ENCODE measurements around the gene C1QTNF8.

The C1QTNF8 gene

GRCh38 chr16:1045310-1045992 is 50.6 kb downstream of the C1QTNF8 start:
- no peaks in the 10 kb centered on the region for H3K27me3 ChIP-seq (ENCODE audit: insufficient read depth, low read length)
- no peaks in the 10 kb centered on the region for H3K4me1 ChIP-seq (ENCODE audit: insufficient read depth, low read length)
- H3K27ac ChIP-seq (ENCODE audit: low read depth, low read length), result no peak overlapping the region
- H3K9ac ChIP-seq (ENCODE audit: low read depth, low read length), result no peak overlapping the region
- no peaks in the 10 kb centered on the region for H3K36me3 ChIP-seq (ENCODE audit: insufficient read depth, low read length)
- WGBS, result 87% methylated on average over 38 of the region's 38 CpGs
- H3K9me3 ChIP-seq (ENCODE audit: insufficient read depth, low read depth, low read length), result peaks cover 3% of the 10 kb centered on the region; the same call in 1 of the 2 replicates
- H3K4me3 ChIP-seq (ENCODE audit: low read length), result no peak overlapping the region

- 87% methylated on average over 43 of the region's 43 CpGs for WGBS
- Histone ChIP-seq H3K27me3 (ENCODE audit: insufficient read depth, low read length) (no peaks in the 10 kb centered on the region), H3K36me3 (ENCODE audit: insufficient read depth, low read length) (no peaks in the 10 kb centered on the region), H3K27ac (ENCODE audit: low read depth, low read length) (no peak overlapping the region), H3K9ac (ENCODE audit: low read depth, low read length) (no peak overlapping the region), H3K4me1 (ENCODE audit: insufficient read depth, low read length) (no peaks in the 10 kb centered on the region), H3K9me3 (ENCODE audit: insufficient read depth, low read depth, low read length) (peaks cover 3% of the 10 kb centered on the region; the same call in 1 of the 2 replicates), H3K4me3 (ENCODE audit: low read length) (no peak overlapping the region)
Observed at GRCh38 chr16:1044460-1045309, 51.4 kb downstream of the C1QTNF8 start.

- H3K27ac ChIP-seq (ENCODE audit: low read depth, low read length), result no peak overlapping the region
- H3K4me1 ChIP-seq (ENCODE audit: insufficient read depth, low read length), result no peaks in the 10 kb centered on the region
- no peak overlapping the region for H3K4me3 ChIP-seq (ENCODE audit: low read length)
- peaks cover 3% of the 10 kb centered on the region; the same call in 1 of the 2 replicates for H3K9me3 ChIP-seq (ENCODE audit: insufficient read depth, low read depth, low read length)
- no peak overlapping the region for H3K9ac ChIP-seq (ENCODE audit: low read depth, low read length)
- no peaks in the 10 kb centered on the region for H3K36me3 ChIP-seq (ENCODE audit: insufficient read depth, low read length)
- H3K27me3 ChIP-seq (ENCODE audit: insufficient read depth, low read length), result no peaks in the 10 kb centered on the region
- WGBS, result 84% methylated on average over 38 of the region's 40 CpGs
Observed at GRCh38 chr16:1043881-1044451, 52.1 kb downstream of the C1QTNF8 start.

DNA sequence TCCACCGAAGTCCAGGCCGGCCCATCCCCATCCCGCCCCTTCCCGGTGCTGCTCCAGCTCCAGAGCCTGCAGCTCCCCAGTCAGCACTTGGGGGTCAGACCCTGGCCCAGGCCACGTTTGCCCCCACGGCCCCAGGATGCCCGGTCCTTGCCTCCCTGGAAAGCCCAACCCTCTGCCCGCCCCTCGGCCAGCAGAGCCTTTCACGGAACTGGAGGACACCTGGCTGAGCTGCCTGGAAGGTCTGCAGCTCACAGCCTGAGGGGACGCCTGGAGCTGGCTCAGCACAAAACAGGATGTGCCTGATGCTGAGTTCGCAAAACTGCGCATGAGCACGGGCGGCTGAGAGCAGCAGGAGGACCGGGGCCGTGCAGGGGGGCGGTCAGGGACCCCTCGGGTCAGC is 53.2 kb downstream of the C1QTNF8 start:
- Histone ChIP-seq H3K36me3 (ENCODE audit: insufficient read depth, low read length) (no peaks in the 10 kb centered on the region), H3K9me3 (ENCODE audit: insufficient read depth, low read depth, low read length) (peaks cover 3% of the 10 kb centered on the region; the same call in 1 of the 2 replicates), H3K27ac (ENCODE audit: low read depth, low read length) (no peak overlapping the region), H3K4me3 (ENCODE audit: low read length) (no peak overlapping the region), H3K27me3 (ENCODE audit: insufficient read depth, low read length) (no peaks in the 10 kb centered on the region), H3K9ac (ENCODE audit: low read depth, low read length) (no peak overlapping the region), H3K4me1 (ENCODE audit: insufficient read depth, low read length) (no peaks in the 10 kb centered on the region)
- WGBS, result 76% methylated on average over 19 of the region's 19 CpGs

GRCh38 chr16:1042049-1042744 is 53.8 kb downstream of the C1QTNF8 start:
- Histone ChIP-seq H3K4me1 (ENCODE audit: insufficient read depth, low read length) (no peaks in the 10 kb centered on the region), H3K36me3 (ENCODE audit: insufficient read depth, low read length) (no peaks in the 10 kb centered on the region), H3K27me3 (ENCODE audit: insufficient read depth, low read length) (no peaks in the 10 kb centered on the region), H3K27ac (ENCODE audit: low read depth, low read length) (no peak overlapping the region), H3K9me3 (ENCODE audit: insufficient read depth, low read depth, low read length) (peaks cover 3% of the 10 kb centered on the region; the same call in 1 of the 2 replicates), H3K9ac (ENCODE audit: low read depth, low read length) (no peak overlapping the region), H3K4me3 (ENCODE audit: low read length) (no peak overlapping the region)
- 88% methylated on average over 15 of the region's 15 CpGs for WGBS

DNA sequence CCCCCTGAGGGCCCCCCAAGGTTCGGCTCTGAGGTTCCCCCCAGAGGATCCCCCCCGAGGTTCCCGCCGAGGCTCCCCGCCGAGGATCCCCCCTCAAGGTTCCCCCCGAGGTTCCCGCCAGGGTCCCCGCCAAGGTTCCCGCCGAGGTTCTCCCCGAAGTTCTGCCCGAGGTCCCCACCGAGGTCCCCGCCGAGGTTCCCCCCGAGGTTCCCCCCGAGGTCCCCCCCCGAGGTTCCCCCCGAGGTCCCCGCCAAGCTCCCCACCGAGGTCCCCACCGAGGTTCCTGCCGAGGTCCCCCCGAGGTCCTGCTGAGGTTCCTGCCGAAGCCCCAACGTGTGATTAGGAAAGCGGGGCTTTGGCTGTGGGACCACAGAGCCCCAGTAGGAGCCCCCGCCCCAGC is 55.7 kb downstream of the C1QTNF8 start:
- no peak overlapping the region for H3K9ac ChIP-seq (ENCODE audit: low read depth, low read length)
- H3K27ac ChIP-seq (ENCODE audit: low read depth, low read length), result no peak overlapping the region
- no peak overlapping the region for H3K4me3 ChIP-seq (ENCODE audit: low read length)
- WGBS, result 90% methylated on average over 29 of the region's 29 CpGs
- no peaks in the 10 kb centered on the region for H3K27me3 ChIP-seq (ENCODE audit: insufficient read depth, low read length)
- no peaks in the 10 kb centered on the region for H3K36me3 ChIP-seq (ENCODE audit: insufficient read depth, low read length)
- peaks cover 4% of the 10 kb centered on the region; the same call in 1 of the 2 replicates for H3K4me1 ChIP-seq (ENCODE audit: insufficient read depth, low read length)
- H3K9me3 ChIP-seq (ENCODE audit: insufficient read depth, low read depth, low read length), result peaks cover 3% of the 10 kb centered on the region; the same call in 1 of the 2 replicates

DNA sequence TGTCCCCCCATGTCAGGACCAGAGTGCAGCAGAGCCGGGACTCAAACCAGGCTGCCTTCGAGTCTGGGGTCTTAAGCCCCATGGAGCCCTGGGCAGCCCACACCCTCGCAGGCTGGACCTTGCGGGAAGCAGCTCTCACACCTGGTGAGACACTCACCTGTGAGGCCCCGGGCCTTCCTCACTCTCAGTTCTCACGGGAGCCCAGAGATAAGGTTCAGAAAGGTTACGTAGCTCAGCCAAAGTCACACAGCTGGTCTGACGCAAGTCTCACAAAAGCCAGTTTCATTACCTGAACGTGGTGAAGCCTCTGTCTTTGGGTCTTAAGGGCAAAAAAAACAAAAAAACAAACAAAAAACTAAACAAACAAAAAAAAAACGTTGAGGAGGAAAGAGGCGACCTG is 56.3 kb downstream of the C1QTNF8 start:
- Histone ChIP-seq H3K27me3 (ENCODE audit: insufficient read depth, low read length) (no peaks in the 10 kb centered on the region), H3K9ac (ENCODE audit: low read depth, low read length) (no peak overlapping the region), H3K4me3 (ENCODE audit: low read length) (no peak overlapping the region), H3K36me3 (ENCODE audit: insufficient read depth, low read length) (no peaks in the 10 kb centered on the region), H3K27ac (ENCODE audit: low read depth, low read length) (no peak overlapping the region), H3K4me1 (ENCODE audit: insufficient read depth, low read length) (peaks cover 4% of the 10 kb centered on the region; the same call in 1 of the 2 replicates), H3K9me3 (ENCODE audit: insufficient read depth, low read depth, low read length) (peaks cover 3% of the 10 kb centered on the region; the same call in 1 of the 2 replicates)
- 88% methylated on average over 11 of the region's 11 CpGs for WGBS

DNA sequence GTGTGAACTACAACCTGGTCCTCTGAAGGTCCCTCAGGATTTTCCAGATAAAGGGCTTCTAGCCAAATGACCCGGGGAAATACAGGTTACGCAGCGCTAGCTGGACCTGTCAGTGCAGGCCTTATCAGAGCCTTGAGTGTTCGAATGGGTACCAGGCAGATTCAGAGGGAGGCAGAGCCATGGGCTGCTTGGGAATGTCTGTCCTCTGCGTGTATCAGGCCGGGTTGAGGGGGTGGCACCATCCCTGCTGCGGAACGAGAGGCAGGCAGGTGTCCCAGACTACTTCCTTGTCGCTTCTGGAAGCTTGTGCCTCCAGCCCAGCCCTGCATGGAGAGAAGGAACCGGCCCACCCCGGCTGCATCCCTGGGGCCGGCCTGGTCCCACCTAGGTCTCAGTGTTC is 57.1 kb downstream of the C1QTNF8 start:
- H3K4me3 ChIP-seq (ENCODE audit: low read length), result no peak overlapping the region
- H3K4me1 ChIP-seq (ENCODE audit: insufficient read depth, low read length), result peaks cover 4% of the 10 kb centered on the region; the same call in 1 of the 2 replicates
- WGBS, result 93% methylated on average over 12 of the region's 12 CpGs
- no peak overlapping the region for H3K27ac ChIP-seq (ENCODE audit: low read depth, low read length)
- peaks cover 3% of the 10 kb centered on the region; the same call in 1 of the 2 replicates for H3K9me3 ChIP-seq (ENCODE audit: insufficient read depth, low read depth, low read length)
- no peaks in the 10 kb centered on the region for H3K36me3 ChIP-seq (ENCODE audit: insufficient read depth, low read length)
- H3K9ac ChIP-seq (ENCODE audit: low read depth, low read length), result no peak overlapping the region
- H3K27me3 ChIP-seq (ENCODE audit: insufficient read depth, low read length), result no peaks in the 10 kb centered on the region
